Activated CD8-positive, alpha-beta memory T cell treated with anti-CD3 and anti-CD28 coated beads for 4 hours (primary cell): ENCODE measurements around the gene C11orf24.

Experiments
- DNase-seq, 2 donors: peaks; one replicate each; pipeline ENCODE4 v3.0.0-alpha.2; 2020; ENCODE audit warnings: low read depth in 2 of 2

The C11orf24 gene

DNA sequence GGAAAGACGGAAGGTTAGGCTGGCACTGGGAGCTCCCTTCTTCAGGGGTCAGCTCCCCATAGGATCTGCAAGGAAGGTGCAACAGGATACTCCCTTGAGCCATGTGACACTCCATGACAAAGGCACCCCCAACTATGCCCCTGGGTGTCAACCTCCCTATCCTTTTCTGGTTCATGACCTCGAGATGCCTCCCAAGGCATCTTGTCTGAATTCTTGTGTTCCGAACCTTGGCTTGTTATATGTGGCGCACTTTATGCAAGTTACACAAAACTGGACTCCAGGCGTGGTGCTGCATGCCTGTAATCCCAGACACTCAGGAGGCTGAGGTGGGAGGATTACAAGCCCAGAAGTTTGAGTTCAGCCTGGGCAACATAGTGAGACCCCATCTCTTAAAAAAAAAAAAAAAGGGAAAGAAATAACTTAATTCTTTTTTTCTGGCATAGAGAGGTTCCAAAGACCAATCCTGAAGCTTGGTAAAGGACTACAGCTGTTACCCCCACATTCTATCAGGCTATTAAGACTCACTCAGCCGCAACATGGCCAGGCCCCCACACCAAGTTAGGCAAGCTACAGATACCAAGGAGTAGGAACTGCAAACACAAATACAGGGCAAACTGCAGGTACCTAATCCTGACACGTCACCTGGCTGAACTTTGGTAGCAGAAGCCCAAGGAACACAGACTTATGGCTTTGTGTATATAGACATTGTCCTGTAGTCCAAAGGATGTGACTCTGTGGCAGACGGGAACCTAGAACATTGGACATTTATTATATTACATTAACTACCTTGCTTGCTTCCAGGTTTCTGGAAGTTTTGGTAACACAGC lies 1.4 kb downstream of the C11orf24 start:
- no peak for DNase-seq

DNA sequence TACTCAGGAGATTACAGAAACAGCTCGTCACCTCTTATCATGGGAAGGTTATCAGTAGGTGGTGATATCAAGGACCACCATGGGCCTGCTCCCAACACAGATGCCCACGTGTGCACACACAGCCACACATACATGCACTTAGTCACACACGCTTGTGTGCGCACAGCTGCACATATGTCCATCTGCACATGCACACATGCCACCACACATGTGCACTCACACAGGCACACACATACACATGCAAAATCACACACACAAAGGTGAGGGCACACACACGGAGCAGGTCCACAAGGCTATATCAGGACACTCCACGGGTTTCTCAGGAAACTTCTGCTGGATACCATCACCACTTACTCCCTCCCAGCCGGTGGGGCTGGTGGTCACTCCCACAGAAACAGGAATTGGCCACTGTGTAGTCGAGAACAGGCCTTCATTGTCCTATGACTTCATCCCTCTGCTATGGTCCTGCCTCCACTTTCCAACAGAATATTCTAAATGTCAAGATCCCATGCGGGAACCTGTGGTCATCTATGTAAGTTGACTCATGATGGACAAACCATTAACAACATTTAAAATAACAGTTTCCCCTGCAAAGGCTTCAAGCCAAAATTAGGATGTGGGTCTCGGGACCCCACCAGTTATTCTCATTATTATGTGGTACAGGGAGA lies 2.2 kb downstream of the C11orf24 start:
- no peak for DNase-seq

DNA sequence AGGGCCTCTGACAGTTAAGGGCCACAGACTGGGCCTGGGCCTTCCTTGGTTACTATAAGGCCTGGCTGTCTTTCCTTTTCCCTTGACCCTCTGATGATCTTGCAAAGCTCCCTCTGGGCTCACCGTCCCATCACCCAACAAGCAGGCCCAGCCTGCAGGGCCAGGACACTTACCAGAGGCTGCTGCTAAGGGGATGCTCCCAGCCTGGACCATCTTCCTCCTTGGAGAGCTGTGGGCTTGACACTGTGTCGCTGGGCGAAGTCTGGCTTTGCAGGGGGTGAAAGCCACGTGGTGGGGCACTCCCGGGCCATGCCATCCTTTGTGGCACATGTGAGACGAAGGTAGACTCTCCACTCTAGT lies 3.9 kb downstream of the C11orf24 start:
- DNase-seq = no peak

DNA sequence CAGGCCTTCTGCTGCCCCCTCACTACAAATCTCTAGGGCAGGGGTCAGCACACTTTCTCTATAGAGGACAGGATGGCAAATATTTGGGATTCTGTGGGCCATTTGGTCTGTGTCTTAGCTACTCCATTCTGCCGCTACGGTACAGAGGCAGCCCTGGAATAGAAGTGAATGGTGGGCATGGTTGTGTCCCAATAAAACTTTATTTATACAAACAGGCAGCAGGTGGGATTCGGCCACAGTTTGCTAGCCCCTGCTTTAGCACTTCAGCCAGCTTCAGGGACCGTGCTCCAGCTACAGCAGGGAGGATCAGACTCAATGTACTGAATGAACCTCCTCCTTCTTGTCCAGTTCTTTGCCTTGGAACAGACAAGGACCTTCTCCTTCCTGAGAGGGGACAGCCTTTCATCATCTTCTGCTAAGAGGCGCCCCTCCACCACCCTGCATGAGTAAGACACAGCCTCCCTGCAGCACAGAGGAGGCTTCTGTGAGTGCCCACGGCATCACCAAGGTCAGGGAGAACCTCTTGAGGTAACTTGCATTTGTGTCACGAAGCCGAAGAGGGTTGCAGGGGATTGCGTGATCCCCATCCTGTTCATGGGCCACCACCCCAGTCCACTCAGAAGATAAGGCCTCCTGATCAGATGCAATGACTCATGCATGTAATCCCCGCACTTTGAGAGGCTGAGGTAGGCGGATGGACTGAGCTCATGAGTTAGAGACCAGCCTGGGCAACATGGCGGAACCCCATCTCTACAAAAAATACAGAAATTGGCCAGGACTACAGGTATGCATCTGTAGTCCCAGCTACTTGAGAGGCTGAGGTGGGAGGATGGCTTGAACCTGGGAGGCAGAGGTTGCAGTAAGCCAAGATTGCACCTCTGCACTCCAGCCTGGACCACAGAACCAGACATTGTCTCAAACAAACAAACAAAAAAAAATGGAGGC lies 4.6 kb downstream of the C11orf24 start:
- DNase-seq = no peak

DNA sequence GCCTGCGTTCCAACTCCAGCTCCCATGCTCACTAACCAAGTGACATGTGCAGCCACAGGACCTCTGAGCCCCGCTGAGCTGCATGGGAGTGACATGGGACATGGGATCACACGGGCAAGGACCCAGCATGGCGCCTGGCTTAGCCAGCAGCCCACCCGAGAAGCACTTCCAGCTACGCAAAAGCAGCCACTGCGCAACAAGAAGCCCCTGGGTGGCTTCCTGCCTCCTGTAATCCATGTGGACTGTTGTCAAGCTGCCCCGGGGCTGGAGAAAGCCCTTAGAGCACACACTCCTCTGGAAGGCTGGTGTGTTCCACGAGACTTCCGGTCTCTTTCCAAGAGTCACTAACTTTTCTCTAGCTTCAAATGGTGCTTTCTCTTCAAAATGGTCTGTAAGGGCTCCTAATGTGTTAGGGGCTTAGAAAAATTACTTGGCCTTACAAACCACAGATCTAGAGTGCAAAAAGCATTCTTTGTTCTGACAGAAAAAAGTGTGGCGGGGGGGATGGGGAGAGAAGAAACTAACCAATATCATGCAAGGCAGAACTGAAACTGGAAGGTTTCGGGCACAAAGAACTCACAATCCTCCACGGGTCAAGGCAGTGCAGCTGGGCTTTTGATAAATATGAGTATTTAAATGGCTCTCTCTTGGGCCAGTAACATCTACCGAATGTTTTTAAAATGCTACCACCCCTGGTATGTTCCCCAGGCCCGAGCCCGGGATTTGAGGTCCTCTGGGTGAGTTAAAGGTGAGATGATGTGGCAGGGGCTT lies 5.5 kb downstream of the C11orf24 start:
- no peak for DNase-seq

DNA sequence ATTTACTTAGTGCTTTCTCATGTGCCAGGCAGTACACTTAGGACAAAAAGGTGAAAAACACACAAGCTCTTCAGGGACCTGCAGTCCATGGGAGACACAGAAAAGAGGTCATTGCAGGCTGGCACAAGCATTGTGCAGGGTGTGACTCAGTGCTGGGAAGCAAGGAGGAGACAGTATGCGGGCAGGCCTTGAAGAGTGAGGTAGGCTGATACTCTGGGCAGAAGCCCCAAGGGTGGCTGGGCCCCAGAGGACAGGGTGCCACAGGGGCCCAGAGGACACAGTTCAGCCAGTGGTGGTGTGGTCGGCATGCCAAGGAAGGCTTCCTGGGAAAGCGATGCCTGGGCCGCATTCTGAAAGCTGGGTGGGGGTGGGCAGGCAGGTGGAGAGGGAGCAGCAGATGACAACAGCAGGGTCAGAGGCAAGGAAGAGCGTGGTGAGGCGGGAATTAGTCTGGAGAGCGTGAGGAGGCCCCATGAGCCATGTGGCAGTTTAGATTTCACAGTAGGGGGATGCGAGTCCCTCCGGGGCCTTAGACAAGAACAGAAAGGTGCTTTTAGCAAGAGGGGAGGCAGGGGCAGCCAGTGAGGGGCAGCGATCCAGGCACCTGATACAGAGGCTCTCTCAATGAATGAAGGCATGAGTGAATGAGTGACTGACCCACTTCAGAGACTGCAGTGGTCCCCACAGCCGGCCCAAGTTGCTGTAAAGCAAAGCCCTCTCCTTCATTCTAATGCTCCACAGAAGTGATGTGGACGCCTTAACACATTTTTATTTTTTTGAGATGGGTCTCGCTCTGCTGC lies 6.8 kb downstream of the C11orf24 start:
- DNase-seq = no peak

DNA sequence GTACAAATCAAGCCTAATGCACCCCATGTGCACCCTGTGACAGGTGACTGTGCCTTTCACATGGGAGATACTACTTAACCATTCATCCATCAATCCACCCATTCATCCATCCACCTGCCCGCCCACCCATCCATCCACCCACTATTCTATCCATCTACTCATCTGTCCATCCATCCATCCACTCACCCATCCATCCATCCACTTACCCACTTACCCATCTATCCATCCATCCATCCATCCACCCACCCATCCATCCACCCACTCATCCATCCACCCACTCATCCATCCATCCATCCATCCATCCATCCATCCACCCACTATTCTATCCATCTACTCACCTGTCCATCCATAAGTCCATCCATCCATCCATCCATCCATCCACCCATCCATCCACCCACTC lies 7.5 kb downstream of the C11orf24 start:
- no peak for DNase-seq

DNA sequence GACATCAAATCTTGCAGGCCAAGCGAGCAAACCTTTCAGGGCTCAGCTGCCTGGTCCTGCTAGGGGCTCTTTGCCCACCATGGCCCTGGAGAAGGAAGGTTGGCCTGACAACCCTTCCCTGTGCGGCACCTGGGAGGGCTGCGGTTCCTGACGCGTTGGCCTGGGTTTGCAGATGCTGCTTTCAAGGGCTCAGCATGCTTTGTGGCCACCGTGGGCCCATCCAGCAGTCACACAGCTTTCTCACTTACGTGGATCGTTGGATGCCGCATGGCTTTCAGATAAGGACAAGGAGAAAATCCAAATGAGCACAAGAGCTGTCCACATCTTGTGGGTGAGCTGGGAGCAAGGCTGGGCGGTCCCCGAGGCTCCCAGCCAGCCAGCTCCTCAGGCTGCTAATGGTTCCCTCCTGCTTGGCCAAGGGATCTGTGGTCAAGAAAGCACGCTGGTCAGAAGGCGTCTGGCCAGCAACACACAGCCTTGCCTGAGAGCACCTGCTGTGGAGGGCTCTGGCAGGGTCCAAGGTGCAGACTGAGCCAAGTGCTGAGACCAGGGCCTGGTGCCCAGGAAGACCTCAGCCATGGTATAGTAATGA lies 8.2 kb downstream of the C11orf24 start:
- DNase-seq = no peak

DNA sequence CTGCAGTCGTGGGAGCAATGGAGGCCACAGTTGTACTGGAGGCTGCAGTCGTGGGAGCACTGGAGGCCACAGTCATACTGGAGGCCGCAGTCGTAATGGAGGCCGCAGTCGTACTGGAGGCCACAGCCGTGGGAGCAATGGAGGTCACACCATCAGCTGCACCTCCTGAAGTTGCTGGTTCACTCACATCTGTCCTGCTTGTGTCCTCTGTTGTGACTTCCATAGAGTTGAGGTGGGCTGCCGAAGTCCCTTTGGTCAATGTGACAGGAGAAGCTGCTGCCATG lies 9.3 kb downstream of the C11orf24 start:
- DNase-seq = no peak

DNA sequence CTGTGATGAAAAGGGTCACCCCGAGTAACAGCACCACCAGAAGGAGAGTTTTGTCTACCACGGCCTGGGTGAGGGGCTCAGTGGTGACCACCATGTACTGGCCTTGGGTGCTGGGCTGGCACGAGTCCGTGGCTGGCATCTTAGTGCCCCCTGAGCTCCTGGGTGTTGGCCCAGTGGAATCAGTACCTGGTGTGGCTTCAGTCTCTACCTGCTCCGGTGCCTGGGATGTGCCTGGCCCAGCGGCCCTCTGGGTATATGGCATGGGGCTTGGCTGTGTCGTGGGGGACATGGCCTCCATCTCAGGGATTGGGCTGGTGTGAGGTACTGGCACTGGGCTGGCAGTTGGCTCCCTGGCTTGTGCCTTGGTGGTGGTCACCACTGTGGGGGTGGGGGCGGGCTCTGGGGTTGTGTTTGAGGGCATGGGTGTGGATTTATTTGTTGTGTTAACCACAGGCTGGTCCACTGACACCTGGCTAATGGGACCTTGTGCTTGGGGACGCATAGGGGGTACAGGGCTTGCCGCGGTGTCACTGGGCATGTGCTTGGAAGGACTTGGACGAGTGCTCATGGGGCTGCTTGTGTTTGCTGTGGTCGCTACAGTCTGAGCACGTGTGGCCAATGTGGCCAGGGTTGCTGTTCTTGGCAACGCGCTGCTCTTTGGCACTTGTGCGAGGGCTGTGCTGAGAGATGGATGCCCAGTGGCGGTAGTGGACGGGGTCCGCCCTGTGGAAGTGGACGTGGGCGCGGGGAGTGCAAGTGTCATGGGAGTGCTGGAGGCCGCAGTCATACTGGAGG lies 9.8 kb downstream of the C11orf24 start:
- DNase-seq = no peak

DNA sequence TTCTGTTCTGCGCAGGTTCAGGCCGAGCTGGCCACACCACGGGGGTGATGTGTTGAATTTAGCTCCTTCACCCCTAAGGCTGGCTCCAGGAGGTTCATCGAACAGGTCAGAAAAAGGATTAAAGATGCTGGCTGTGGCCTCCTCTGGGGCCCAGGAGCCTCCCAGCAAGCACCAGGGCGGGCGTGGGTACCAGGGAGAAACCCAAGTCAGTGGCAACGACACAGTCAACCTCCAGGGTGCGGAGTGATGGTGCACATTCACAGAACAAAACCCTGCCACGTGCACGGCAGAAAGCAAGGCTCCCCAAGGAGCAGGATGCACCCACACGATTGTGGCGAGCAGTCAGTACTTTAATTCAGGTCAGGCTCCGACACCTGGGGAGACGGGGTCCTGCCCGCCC lies 10.8 kb downstream of the C11orf24 start:
- no peak for DNase-seq

DNA sequence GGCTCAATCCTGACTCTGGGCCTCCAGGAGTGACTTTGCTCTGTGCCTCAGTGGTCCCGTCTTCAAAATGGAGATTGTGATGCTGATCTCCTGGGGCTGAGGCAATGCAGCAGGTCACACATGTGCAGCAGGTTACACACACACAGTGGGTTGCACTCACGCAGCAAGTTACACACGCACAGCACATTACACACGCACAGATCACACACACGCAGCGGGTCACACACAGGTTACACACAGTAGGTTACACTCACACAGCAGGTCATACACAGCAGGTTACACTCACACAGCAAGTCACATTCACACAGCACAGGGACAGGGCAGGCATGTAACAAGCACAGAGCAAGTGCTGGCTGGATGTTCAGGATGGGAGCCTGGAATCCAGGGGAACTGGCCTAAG lies 11.3 kb downstream of the C11orf24 start:
- no peak for DNase-seq

DNA sequence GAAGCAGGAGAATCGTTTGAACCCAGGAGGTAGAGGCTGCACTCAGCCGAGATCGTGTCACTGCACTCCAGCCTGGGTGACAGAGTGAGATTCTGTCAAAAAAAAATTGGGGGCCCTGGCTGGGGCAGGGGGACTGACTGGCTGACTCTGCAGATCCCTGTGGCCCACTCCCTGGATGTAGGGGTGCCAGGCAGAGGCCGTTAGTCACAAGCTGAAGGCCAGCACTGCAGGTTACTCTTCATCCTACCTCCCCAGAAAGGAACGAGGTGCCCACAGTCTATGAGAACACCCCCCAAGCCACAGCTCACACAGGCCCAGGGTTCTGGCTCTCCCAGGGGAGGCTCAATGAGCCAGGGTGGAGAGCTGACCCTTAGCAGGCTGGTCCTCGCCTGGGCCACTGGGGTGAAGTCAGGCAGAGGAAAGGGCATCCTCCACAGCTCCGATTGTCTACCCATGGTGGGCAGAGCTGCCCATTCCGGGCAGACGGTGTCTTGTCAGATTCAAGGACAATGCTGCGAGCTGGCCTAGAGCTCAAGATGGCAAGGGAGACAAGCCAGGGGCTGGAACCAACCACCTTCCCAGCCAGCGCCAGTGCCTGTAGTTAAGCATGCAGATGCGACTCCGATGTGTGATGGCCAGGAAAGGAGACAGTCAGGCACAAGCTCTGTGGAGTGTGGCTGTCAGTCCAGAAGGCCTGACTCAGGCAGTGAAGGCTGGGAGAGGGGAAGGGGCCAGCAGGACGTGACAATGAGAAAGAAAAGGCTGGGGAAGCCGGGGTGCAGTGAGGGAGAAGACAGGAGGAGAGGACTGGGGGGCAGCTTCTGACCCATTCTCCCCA lies 12.4 kb downstream of the C11orf24 start:
- DNase-seq = no peak

DNA sequence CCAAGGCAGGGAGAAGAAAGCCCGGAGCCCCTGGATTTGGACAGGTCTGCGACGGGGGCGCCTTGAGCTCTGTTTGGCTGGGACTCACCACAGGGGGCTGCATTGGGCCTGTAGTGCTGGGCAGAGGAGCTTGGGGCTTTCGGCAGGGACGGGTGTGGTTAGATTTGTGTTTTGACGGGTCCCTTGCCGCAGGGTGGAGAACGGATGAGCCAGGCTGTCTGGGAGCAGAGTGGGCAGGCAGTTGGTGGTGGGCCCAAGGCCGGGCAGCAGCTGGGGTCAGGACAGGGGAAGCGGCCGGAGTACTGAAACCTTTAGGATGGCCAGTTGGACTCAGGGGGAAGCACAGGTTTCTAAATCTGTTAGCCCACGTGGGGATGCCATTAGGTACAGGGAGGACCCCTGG lies 13.4 kb downstream of the C11orf24 start:
- no peak for DNase-seq

DNA sequence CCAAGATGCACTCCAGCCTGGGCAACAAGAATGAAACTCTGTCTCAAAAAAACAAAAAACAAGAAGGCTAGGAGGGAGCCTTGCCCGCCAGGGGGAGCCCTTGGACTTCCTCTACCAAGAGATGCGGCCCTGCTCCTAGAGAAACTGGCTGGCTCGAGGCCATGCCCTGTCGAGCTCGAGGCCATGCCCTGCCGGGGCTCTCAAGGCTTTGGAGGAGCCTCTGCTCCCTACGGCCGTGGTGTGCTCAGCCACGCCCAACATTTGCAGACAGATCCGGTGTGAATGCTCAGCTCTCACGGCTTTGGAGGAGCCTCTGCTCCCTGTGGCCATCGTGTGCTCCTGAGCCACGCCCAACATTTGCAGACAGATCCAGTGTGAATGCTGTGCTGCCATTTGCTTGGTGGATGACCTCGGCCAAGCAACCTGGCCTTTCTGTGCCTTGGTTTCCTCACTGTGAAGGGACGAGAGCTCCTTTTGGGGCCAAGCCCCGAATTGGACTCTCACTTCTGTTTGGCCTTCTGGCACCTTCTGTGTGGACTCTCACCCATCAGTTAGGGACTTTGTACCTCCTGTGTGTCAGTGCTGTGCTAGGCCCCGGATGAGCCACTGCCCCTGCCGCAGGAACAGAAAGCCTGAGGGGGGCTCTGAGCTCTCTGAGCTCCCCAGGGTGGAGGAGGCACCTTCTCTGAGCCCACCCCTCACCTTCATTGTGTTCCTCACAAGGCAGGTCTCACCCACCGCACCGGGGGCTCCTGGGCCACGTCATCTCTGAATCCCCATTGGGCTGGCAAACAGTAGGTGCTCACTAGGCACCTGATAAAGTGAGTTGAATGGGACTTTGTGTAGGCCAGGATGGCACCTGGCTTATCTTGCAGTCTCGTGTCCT lies 14.1 kb downstream of the C11orf24 start:
- peak; percentile 85 to 88 for DNase-seq

DNA sequence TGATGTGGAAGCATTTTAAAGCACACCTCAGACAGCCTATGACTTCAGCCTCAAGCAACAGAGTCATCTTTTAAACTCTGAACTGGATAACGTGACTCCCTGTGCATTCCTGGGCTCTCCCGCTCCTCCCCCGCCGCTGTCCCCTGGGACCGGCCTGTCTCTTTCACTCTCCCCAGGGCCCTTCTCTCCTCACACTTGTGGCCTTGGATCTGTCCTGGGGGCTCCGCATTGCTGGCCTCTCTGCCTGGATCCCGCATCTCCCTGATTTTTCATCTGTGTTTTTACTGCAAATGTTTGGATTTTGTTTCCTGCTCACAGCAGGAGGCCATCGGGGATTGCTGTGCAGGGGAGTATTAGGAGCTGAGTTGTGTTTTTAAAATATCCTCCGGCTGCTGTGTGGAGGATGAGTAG lies 15.4 kb downstream of the C11orf24 start:
- no peak for DNase-seq

DNA sequence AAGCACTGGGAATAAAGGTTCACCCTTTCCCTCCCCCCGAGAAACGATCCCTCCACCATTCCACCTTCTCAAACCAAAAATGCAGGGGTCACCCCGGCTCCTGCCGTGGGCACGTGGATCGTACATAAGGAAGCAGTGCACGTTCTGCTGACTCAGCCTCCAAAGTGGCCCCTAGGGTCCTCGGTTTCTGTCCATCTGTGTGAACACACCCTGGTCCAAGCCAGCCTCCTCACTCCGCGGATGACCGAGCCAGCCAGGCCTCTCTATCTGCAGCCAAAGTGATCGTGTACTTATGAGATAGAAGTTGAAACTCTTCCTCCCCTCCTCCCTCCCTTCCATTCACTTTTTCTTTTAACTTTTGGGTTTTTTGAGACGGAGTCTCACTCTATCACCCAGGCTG lies 16.2 kb downstream of the C11orf24 start:
- no peak for DNase-seq

DNA sequence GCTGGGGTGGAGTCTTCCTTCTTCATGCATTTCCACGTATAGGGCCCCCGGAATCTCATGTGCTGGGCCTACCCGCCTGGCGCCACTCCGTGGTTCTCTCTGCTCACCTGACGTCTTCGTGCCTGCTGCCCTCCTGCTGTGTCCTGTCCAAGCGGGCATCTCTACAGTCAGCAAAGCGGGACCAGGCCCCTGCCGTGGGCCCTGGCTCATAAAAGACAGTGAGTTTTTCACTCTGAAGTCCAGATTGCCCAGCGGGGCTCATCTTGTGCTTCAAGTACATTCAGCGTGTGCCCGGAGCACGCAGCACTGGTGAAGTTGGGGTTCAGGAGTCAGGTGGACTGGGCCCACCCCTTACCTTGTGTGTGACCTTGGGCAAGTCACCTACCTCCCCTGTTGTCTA lies 17.4 kb downstream of the C11orf24 start:
- no peak for DNase-seq
